Forelimb muscle (tissue), 1 donor: ENCODE data around the gene RING1. TPM values are rescaled to one million over a fixed set of nuclear protein-coding genes. Genes with fewer than 3 reads are reported as not detected.
A peak's percentile ranks its signal among the peaks of the same experiment; 100 is the strongest.

Experiments used
- DNase-seq: peaks from one replicate; pipeline ENCODE4 v3.0.0-alpha.2; 2013; ENCODE audit warnings: low read depth
- polyA plus RNA-seq: library from polyadenylated mRNA; unstranded; fragments of 120-200 nt; gene quantifications from one replicate; pipeline ENCODE4 v1.2.1, GENCODE V29; 2013; ENCODE audit not compliant: insufficient read length

The RING1 gene
- 29.4 TPM for polyA plus RNA-seq

DNA sequence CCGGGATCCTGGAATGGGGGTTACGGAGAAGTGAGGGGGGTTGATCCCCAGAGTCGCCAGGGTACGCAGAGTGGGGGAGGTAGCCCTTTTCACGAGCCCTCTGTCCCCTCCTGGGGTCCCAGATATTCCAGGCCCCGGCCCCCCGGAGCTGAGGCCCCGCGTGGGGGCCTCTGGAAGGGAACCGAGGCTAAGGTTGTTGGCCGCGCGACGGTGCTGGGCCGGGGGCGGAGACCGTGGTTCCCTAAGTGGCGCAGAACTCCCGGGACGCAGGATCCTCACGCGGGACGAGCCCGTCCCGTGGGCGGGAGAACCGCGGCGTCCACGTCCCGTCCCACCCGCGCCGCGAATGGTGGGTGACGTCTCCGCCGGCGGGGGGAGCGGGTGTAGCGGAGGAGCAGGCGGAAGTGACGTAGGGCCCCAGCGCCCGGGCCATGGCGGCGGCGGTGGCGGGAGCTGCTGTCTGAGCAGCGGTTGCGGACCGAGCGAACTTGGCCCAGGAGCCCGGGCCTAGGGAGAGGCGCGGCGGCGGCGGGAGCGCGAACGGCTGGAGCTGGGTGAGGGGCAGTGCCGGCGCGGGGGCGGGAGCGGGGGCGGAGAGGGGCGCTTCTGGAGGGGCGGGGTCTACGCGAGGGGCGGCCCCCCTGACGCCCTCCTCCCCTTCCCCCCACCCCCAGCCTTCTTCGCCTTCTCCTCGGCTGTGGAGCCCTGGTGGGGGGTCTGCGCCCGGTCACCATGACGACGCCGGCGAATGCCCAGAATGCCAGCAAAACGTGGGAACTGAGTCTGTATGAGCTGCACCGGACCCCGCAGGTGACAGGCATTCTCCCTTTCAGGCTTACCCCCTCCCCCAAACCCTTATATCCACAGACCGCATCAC, at the start of gene RING1:
RING1 (plus strand) TSS at position 410 of the 877 bp plus-strand sequence; CDS start at position 733, 323 bp downstream.
- no peak for DNase-seq

DNA sequence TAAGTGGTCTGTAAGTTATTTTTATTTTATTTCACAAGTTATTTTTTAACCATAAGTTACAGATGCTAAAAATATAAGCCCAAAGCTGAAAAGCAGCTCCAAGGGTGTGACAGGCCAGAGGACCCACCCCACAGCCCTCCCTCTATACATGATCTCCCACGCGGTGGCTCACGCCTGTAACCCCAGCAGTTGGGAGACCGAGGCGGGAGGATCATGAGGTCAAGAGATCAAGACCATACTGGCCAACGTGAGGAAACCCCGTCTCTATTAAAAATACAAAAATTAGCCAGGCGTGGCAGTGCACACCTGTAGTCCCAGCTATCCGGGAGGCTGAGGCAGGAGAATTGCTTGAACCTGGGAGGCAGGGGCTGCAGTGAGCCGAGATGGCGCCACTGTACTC, 48.2 kb upstream of the RING1 start:
- DNase-seq = no peak

DNA sequence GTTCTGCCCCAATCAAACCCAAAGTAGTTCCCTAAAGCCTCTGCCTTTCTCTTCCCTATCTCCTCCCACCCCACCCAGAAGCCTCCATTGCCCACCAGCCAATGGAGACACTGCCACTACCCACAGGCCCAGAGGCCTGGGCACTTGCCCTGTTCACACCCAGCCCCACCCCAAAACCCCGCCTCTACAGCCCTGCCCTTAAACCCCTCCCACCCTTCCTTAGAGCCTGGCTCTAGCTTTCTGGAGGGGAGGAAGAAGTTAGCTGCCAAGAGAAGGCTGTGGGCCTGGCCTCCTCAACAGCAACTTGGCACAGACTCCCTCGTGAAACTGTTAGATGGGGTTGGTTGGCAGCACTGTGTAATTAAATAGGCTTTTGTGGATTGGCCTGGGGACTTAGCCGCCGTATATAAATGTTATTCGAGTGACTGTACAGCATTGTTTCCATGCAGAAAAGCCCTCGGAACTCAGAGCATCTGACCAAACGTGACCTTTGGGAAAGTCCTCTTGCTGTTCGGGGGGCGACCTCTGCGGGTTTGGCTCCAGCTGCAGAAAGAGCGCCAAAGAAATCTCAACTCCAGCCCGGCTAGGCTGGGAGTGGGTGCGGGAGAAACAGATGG, 47.5 kb upstream of the RING1 start:
- peak; percentile 17 for DNase-seq

DNA sequence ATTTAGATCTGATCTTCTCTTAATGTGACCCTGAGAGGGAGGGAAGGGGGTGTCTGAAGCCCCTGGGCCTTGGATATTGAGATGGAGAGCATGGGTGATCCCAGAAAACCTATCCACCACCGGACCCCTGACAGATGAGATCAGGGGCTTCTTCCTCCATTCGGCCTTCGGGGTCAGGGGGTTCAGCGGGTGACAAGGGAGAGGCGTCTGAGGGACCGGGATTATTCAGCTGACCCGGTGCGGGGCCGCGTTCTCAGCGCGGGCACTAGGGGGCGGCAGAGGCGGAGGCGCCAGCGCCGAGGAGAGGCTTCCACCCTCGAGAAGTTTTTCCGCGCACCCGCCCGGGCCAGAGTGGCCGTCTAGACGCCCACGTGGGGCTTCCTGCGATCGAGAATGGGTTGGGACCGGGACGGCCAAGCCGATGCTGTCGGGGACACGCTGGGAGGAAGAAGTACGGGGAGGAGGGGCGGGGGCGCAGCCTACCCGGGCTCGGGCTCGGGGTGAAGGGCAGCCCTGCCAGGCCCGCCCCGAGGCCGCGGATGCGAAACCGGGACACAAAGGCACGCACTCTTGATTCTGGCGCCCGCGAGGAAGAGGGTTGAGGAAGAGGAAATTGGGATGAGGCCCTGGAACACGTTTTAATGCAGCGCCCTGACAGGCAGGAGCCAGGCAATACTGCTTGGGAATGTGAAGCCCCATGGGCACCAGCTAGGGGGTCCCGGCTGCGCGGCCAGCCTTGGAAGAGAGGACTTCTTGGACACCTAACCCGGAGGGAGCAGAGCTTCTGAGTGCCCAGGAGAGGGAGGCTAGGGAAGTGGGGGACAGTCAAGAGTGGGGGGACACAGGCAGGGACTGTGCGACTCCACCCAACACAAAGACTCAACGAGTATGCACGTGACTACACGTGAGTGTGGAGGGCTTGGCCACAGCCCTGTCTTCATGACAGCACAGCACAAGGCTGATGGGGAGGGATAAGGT, 46.7 kb upstream of the RING1 start:
- no peak for DNase-seq

DNA sequence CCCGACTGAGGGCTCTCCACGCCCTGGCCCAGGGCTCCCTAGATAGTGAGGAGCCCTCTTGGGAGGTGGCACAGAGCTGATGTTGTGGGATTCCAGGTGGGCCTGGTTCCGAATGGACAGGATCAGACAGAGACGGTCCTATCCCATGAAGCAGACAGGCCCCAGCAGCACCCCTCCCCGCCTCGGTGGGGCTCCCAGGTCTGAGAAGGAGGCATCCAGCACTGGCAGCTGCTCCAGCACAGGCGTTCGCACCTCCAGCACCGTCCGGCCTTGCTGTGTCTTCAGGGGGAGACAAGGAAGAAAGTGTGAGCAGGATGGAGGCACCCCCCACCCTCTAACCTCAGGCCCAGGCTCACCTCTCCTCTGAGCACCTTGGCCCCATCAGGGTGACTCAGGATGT, 44.8 kb upstream of the RING1 start:
- DNase-seq = no peak

DNA sequence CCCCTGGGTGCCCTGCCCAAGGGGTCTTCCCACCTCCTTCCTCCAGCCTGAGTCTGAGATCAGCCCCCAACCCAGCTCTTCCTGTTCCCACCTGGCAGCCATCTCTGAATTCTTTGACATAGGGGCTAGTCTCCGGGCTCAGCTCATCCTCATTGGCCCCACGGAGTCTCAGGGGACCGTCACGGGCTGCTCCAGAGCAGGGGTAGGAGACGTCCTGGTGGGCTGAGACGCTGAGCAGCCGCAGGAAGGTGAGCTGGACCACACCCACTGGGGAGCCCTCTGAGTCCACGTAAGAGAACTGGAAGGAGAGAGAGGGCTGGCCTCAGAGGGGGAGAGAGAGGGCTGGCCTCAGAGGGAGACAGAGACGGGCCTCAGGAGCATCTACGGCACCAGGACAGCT, 44.1 kb upstream of the RING1 start:
- DNase-seq = no peak

DNA sequence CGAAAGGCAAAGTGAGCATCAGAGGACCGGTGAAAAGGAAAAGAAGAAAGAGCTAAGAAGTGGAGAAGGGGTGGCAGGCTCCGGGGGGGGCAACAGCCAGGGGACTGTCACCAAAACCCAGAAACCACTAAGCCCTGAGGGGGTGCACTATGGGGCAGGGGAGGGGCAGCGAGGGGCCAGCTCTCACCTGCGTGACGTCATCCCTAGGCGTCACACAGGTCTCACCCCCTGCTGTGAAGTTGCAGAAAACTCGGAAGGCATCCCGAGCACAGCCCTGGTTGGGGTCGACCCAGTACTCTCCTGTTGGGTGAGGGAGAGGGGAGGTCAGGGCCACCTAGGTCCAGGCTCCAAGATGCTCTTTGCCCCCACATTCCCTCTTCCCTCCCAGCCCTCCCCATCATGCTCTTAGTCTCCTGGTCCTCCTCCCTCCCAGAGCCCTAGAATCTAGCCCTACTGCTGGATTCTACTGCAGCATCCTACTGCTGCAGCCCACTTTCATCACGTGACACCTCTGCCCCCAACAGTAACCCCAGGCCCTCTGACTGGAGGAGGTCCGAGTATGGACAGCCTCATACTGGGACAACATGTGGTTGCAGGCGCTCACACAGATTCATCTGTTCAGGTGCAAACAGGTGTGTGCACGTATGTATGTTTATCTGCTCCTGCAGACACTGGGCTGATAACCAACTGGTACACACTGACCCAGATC, 43.5 kb upstream of the RING1 start:
- no peak for DNase-seq

DNA sequence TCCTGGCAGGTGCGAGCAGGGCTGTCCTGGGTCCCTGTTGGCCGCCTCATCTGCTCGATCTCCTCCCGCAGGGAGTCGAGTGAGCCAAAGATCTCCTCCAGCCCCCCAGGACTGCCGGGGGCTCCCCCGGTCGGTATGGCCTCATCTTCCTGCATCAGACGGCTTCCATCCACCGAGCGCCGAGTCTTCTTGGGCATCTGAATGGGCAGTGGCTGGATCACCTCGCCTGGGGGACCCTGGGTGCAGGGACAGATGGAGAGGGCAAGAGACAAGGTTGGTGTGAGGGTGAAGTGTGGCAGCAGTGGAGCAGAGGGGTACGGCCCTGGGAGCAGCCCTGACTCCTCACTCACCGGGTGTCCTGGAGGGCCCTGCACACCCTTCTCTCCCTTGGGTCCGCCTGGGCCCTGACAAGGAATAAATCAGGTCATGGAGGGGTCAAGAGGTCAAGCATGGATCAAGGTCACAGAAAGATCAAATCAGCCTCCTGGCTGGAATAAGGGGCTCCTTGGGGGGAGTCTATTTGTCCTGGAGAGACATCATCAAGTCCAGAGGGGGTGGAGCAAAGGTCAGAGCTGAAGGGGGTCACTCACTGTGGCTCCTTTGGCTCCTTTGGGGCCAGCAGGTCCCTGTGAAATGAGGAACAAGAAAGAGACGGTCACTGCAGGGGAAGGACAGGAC, 42.6 kb upstream of the RING1 start:
- DNase-seq = no peak

DNA sequence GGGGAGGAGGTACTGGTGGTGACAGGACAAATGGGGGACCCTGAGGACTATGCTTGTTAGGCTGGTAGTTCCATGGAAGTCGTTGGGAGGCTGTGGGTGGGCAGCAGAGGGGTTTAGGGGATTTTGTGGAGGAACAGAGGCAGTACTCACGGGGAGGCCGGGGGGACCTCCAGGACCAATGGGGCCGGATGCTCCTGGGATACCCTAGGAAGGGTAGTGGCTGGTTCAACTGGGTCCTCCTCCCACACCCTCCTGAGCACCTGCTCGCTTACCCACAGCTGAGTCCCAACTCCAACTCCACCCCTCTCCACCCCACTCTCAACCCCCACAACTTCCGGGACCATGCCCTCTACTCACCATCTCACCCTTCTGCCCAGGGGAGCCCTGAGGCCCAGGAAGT, 41.9 kb upstream of the RING1 start:
- no peak for DNase-seq

DNA sequence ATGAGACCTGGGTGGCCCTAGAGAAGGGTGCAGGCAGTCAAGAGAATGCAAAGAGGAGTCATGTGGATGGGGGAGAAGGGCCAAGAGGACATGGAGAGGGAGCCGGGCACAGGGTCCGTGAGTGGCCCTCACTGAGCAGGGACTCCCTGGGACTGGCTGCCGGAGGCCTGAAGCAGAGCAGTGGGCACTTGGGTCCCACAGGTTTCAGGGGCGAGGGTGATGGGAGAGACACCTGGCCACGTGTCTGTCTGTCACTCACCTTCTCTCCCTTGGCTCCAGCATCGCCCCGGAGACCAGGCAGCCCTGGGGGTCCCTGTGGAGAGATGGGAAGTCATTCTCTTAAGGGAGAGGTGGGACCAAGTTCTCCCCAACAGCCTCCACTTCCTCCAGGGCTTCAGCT, 41.5 kb upstream of the RING1 start:
- no peak for DNase-seq

DNA sequence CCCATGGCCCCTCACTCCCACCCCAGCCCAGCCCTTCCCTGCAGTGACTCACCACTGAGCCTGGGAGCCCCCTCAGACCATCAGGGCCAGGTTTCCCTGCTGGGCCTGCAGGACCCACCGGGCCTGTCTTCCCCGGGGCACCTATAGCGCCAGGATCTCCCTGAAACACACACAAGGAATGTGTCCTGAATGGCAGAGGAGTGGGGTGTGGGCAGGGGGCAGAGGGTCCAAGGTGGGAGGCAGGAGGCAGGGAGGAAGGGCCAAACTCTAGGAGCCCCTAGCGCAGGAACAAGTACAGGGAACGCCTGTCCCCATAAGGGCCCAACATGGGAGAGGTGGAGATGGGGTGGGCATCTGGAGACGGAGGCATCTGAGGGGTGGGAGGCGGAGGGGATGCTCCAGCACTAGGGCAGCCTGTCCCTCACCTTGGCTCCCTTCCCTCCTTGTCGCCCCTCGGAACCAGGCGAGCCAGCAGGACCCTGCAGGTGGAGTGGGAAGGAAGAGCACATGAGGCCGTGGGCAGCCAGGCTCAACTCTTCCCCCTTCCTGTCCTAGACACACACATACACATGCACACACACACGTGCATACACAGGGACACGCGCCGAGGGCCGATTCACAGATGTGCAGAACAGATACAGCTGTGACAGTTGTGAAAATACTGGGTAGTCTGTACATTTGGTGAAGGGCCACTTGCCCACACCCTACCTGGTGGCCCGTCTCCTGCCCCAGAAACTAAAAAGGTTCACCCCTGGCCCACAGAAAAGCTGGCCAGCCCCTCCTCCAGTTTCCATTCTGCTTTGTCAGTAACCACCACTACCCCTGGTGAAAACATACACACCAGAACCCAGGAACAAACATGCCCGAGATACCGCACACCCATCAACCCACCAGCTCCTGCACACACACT, 40.7 kb upstream of the RING1 start:
- DNase-seq = no peak

DNA sequence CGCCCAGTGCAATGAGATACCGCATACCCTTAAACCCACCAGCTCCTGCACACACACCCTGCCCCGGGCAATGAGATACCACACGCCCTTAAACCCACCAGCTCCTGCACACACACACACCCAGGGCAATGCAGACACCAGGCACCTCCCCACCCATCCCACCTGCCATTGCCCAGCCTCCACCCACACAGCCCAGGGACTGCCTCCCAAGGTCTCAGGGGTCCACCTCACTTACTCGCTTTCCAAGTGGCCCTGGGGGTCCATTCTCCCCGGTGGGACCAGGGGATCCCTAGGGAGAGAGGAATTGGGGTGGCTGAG, 40.1 kb upstream of the RING1 start:
- DNase-seq = no peak

DNA sequence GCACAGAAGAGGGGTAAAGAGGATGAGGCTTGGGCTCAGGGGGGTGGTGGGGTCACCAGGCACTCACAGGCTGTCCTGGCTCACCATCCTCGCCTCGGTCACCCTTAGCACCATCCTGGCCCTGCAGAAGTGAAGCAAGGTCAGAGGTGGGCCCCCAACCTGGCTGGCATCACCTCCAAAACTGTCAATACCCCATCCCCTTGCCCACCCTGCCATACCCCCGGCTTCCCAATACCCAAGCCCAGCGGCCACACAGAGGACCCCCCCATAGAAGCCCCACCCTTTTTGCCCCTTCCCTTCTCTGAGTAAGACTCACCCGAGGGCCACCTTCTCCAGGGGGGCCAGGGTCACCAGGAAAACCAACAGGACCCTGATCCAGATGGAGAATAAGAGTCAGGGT, 39.7 kb upstream of the RING1 start:
- DNase-seq = no peak

DNA sequence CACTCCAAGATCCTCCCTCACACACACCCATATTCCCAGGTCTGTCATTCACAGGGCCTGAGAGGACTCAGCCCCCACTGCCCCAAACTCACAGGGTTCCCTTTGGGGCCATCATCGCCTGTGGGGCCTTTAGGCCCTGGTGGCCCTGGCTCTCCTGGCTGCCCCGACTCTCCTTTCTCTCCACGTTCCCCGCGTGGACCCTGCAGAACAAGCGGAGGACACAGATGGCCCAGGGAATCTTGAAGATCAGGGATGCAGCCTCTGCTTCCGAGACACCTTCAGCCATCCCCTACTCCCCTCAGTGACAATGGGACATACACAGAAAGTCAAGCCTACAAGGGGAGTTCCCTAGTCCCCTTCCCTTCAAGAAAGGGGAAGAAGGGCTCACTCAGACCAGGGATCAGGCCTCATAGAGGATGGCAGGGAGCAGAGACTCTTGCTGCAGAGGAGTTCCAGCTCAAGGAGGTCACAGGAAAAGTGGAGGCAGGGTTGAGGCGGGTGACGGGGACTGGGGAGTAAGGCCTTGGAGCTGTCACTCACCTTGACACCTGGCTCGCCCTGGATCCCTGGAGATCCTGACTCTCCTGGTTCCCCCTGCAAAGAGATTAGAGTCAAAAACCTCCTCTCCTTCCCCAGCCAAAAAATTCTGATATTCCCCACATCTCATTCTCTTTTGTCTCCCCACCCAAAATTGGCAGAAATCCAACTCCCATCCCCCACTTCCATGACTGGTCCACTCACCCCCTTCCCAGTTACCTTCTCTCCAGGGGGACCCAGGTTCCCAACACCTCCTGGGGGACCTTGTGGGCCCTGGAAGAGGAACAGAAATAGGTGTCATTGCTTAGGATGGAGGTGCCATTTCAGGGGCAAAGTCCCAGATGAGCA, 38.8 kb upstream of the RING1 start:
- no peak for DNase-seq

DNA sequence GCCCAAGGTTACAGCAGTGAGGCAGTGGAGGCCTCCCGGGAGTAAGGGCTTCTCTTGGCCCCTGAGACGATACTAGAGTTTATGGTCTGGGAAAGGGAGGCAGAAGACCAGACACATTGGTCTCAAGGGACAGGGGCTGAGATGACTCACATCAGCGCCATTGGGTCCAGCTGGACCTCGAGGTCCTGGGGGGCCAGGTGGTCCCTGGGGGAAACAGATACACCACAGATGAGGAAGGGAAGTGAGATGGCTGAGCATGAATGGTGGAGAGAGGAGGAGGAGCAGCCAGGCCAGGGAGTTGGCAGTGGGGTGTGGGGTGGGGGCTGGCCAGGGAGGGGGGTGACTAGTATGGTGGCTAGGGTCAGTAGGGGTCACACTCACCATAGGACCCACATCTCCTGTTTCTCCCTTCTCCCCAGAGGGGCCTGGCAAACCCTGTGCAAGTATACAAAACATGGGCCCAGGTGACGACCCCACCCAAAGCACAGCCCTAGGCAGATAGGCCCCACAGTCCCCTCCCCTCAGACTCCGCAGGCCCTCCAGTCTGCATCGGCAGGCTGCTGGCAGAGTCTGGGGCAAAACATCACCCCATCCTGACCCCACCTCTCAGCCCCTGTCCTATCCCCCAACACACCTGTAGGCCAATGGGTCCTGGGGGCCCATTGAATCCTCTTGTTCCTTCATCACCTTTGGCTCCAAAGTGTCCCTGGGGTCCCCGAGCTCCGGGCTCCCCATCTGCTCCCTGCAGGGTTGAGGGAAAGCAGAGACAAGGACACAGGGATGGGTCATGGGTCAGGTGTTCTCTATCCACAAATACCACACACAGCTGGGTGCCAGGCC, 37.9 kb upstream of the RING1 start:
- DNase-seq = no peak

DNA sequence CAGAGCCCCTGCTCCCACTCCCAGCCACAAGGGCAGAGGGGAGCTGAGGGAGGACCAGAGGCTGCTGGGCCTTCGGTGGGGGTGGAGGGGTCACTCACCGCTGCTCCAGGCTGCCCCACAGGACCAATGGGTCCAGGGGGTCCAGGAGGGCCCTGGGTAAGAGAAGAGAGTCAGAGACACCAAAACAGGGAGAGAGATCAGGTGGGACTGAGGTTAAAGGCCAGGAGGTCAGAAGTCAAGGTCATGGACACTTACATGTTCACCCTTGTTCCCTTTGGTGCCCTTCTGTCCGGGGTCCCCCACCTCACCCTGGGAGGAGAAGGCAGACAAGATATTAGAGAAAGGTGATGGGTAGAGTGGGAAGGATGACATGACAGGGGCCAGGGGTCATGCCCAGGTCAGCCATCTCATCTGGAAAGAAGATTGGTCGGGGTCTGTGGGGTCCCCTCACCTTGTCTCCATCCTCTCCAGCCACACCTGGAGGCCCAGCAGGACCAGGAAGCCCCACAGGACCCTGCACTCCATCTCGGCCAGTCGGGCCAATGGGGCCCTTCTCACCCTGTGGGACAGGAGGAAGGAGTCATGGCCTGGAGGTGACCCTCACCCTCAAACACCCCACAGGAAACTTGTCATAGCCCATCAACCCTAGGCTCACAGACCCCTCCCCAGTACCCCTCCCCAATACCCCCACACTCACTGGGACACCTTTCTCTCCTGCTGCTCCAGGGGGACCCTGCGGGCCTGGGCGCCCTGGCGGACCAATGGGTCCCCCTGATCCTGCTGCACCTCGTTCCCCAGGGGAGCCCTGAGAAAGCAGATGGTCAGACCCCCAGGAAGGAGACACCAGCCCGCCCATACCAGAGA, 37.1 kb upstream of the RING1 start:
- no peak for DNase-seq
